Activated T-cell treated with anti-CD3 and anti-CD28 coated beads, Interleukin-2, amount 50 U/mL, for 4 hours (primary cell): ENCODE results near the gene BCKDHB. TPM values are rescaled to one million over a fixed set of nuclear protein-coding genes. Genes with fewer than 3 reads are reported as not detected.

Experiments used
- ATAC-seq, 2 donors: fragments of 200-7000 bp; cut with Tn5 transposase; one replicate each; pipeline ENCODE4 v1.10.0; 2021
- DNase-seq: peaks from one replicate; pipeline ENCODE4 v3.0.0-alpha.2; 2020
- H3K27me3 Mint-ChIP-seq: one replicate; pipeline ENCODE4 v1.8.0; 2021; ENCODE audit warnings: low read depth, mixed read lengths
- H3K36me3 Mint-ChIP-seq: one replicate; pipeline ENCODE4 v1.8.0; 2022; ENCODE audit warnings: mixed read lengths; ENCODE audit not compliant: insufficient read depth
- H3K4me1 Mint-ChIP-seq: one replicate; pipeline ENCODE4 v1.8.0; 2021; ENCODE audit warnings: low read depth, mixed read lengths
- H3K4me3 Mint-ChIP-seq: one replicate; pipeline ENCODE4 v1.8.0; 2021; ENCODE audit warnings: mild to moderate bottlenecking, moderate library complexity, mixed read lengths
- H3K9me3 Mint-ChIP-seq: one replicate; pipeline ENCODE4 v1.8.0; 2021; ENCODE audit warnings: mixed read lengths
- total RNA-seq, 3 donors: library from RNA; stranded (reverse); gene quantifications; one replicate each; pipeline ENCODE4 v1.2.1, GENCODE V29; 2021

BCKDHB gene
- total RNA-seq, 3 donors from 2014 or later = 7.0 to 9.3 (median 8.0) TPM

- ATAC-seq = no peak
- Mint-ChIP-seq H3K4me1 (no peaks in the 10 kb centered on the region), H3K9me3 (no peaks in the 10 kb centered on the region), H3K4me3 (no peak overlapping the region), H3K27me3 (no peaks in the 10 kb centered on the region), H3K36me3 (peaks cover 15% of the 10 kb centered on the region)
- DNase-seq = no peak
Observed at GRCh38 chr6:80356000-80356399, 249.5 kb downstream of the BCKDHB start.

GRCh38 chr6:80356545-80356944, 250.1 kb downstream of the BCKDHB start:
- no peaks in the 10 kb centered on the region for H3K9me3 Mint-ChIP-seq
- no peak for ATAC-seq
- no peak overlapping the region for H3K4me3 Mint-ChIP-seq
- no peaks in the 10 kb centered on the region for H3K27me3 Mint-ChIP-seq
- H3K36me3 Mint-ChIP-seq = peaks cover 14% of the 10 kb centered on the region
- DNase-seq = no peak
- H3K4me1 Mint-ChIP-seq = no peaks in the 10 kb centered on the region

GRCh38 chr6:80357081-80357480, 250.6 kb downstream of the BCKDHB start:
- no peak for DNase-seq

GRCh38 chr6:80357674-80358073, 251.2 kb downstream of the BCKDHB start:
- Mint-ChIP-seq H3K36me3 (peaks cover 14% of the 10 kb centered on the region), H3K9me3 (no peaks in the 10 kb centered on the region), H3K4me3 (no peak overlapping the region), H3K27me3 (no peaks in the 10 kb centered on the region), H3K4me1 (no peaks in the 10 kb centered on the region)
- no peak for ATAC-seq
- DNase-seq = no peak

More at GRCh38 chr6:80357081-80357480, 250.6 kb downstream of the BCKDHB start:
- Mint-ChIP-seq H3K36me3 (peaks cover 14% of the 10 kb centered on the region), H3K4me3 (no peak overlapping the region), H3K9me3 (no peaks in the 10 kb centered on the region), H3K4me1 (no peaks in the 10 kb centered on the region), H3K27me3 (no peaks in the 10 kb centered on the region)
- no peak for ATAC-seq

- DNase-seq = no peak
- Mint-ChIP-seq H3K9me3 (no peaks in the 10 kb centered on the region), H3K36me3 (no peaks in the 10 kb centered on the region), H3K4me1 (no peaks in the 10 kb centered on the region), H3K27me3 (no peaks in the 10 kb centered on the region), H3K4me3 (no peak overlapping the region)
- ATAC-seq = no peak
Observed at GRCh38 chr6:80363501-80364122, 257.1 kb downstream of the BCKDHB start.

GRCh38 chr6:80364149-80364548, 257.7 kb downstream of the BCKDHB start:
- Mint-ChIP-seq H3K36me3 (no peaks in the 10 kb centered on the region), H3K27me3 (no peaks in the 10 kb centered on the region), H3K4me3 (no peak overlapping the region), H3K9me3 (no peaks in the 10 kb centered on the region), H3K4me1 (no peaks in the 10 kb centered on the region)
- DNase-seq (no peak), ATAC-seq (no peak)

GRCh38 chr6:80366051-80366450, 259.6 kb downstream of the BCKDHB start:
- no peak for ATAC-seq
- Mint-ChIP-seq H3K36me3 (no peaks in the 10 kb centered on the region), H3K4me3 (no peak overlapping the region), H3K27me3 (no peaks in the 10 kb centered on the region), H3K9me3 (no peaks in the 10 kb centered on the region), H3K4me1 (no peaks in the 10 kb centered on the region)
- no peak for DNase-seq

- H3K27me3 Mint-ChIP-seq = no peaks in the 10 kb centered on the region
- no peak for ATAC-seq
- H3K4me1 Mint-ChIP-seq = no peaks in the 10 kb centered on the region
- no peaks in the 10 kb centered on the region for H3K9me3 Mint-ChIP-seq
- H3K36me3 Mint-ChIP-seq = no peaks in the 10 kb centered on the region
- DNase-seq = no peak
- H3K4me3 Mint-ChIP-seq = no peak overlapping the region
Observed at GRCh38 chr6:80366714-80367113, 260.2 kb downstream of the BCKDHB start.

- Mint-ChIP-seq H3K27me3 (no peaks in the 10 kb centered on the region), H3K4me1 (no peaks in the 10 kb centered on the region), H3K4me3 (no peak overlapping the region), H3K36me3 (peaks cover 4% of the 10 kb centered on the region), H3K9me3 (peaks cover 7% of the 10 kb centered on the region)
- no peak for DNase-seq
- ATAC-seq = no peak
Observed at GRCh38 chr6:80376411-80376810, 269.9 kb downstream of the BCKDHB start.

- Mint-ChIP-seq H3K4me1 (no peaks in the 10 kb centered on the region), H3K4me3 (no peak overlapping the region), H3K9me3 (peaks cover 2% of the 10 kb centered on the region), H3K36me3 (no peaks in the 10 kb centered on the region), H3K27me3 (no peaks in the 10 kb centered on the region)
- DNase-seq (no peak), ATAC-seq (no peak)
Observed at GRCh38 chr6:80380566-80380965, 274.1 kb downstream of the BCKDHB start.

- no peak for DNase-seq
- H3K4me1 Mint-ChIP-seq = no peaks in the 10 kb centered on the region
- no peak for ATAC-seq
- H3K27me3 Mint-ChIP-seq = no peaks in the 10 kb centered on the region
- H3K9me3 Mint-ChIP-seq = no peaks in the 10 kb centered on the region
- H3K4me3 Mint-ChIP-seq = no peak overlapping the region
- no peaks in the 10 kb centered on the region for H3K36me3 Mint-ChIP-seq
Observed at GRCh38 chr6:80382811-80383210, 276.3 kb downstream of the BCKDHB start.

GRCh38 chr6:80388507-80388906, 282.0 kb downstream of the BCKDHB start:
- Mint-ChIP-seq H3K27me3 (no peaks in the 10 kb centered on the region), H3K36me3 (peaks cover 1% of the 10 kb centered on the region)

More at GRCh38 chr6:80388507-80388906, 282.0 kb downstream of the BCKDHB start:
- ATAC-seq = no peak
- no peak for DNase-seq
- H3K9me3 Mint-ChIP-seq = no peaks in the 10 kb centered on the region
- H3K4me1 Mint-ChIP-seq = no peaks in the 10 kb centered on the region
- H3K4me3 Mint-ChIP-seq = no peak overlapping the region

Other genes with a start within 250 kb of the BCKDHB start
- gene ELOVL4, start 159.1 kb upstream of the BCKDHB start, total RNA-seq = 1 to 10 TPM in 1 of 3 donors, under 1 TPM in 2; 0.51 to 1.3 (median 0.82) TPM
- 10 to 100 TPM in 1 of 3 donors, 1 to 10 TPM in 2; 7.6 to 10.9 (median 9.8) TPM for gene TTK, start 102.0 kb upstream of the BCKDHB start, total RNA-seq